OCI-LY3 (cell line): ENCODE data around the gene GNPNAT1.

ENCODE experiments used
- EZH2phosphoT487 ChIP-seq: fragments of 200-600 bp; shearing (Covaris generic); IDR thresholded peaks from 2 replicates; pipeline ENCODE4 v1.6.1; 2018; ENCODE audit warnings: antibody characterized with exemption, mixed run types, low read depth
- TF ChIP-seq, protein P1 (sequence below): fragments of 200-600, 300-600 bp; sonication (generic); IDR thresholded peaks from 2 replicates; pipeline ENCODE4 v1.5.1; 2014; ENCODE audit warnings: antibody characterized with exemption, low read length, low read depth

DNA sequence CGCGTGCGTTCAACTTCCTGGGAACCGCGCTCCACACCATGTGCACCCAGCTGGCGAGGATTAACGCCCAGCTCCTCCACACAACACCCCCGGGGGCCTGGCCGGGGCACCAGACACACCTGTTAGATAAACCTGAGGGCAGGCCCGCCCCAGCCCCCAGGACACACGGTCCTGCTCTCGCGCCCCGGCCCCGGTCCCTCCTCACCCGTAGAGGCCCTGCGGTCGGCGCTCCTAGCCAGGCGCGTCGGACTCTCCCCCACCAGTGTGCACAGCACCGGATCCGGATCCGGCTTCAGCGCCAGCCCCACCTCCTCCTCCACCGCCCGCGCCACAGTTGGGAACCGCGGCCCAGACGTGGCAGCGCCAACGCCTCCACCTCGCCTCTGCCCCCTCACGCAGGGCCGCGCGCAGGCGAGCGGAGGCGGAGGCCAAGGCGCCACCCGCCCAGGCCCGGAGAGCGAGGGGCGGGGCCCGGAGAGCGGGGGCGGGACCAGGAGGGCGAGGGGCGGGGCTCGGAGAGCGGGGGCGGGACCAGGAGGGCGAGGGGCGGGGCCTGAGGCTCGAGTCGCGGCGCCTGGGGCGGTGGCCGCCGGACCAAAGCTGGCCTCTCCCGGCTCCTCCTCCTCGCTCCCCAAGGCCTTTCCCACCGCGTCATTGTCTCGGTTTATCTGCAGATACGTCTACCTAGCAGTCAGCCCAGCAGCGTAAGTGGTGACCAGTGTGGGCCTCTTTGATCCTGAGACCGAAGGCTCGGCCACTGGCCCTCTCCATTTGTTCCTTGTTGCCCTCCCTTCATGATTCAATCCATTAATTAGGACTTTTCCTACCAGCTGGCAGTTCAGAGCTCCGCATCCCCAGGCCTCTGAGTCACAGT, at the start of gene GNPNAT1:
- TF ChIP-seq, protein P1, sequence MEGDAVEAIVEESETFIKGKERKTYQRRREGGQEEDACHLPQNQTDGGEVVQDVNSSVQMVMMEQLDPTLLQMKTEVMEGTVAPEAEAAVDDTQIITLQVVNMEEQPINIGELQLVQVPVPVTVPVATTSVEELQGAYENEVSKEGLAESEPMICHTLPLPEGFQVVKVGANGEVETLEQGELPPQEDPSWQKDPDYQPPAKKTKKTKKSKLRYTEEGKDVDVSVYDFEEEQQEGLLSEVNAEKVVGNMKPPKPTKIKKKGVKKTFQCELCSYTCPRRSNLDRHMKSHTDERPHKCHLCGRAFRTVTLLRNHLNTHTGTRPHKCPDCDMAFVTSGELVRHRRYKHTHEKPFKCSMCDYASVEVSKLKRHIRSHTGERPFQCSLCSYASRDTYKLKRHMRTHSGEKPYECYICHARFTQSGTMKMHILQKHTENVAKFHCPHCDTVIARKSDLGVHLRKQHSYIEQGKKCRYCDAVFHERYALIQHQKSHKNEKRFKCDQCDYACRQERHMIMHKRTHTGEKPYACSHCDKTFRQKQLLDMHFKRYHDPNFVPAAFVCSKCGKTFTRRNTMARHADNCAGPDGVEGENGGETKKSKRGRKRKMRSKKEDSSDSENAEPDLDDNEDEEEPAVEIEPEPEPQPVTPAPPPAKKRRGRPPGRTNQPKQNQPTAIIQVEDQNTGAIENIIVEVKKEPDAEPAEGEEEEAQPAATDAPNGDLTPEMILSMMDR, result no peak
- no peak for TF ChIP-seq EZH2phosphoT487
